Chondrocyte (in vitro differentiated cells): ENCODE results near the gene ZBTB7B. TPM values are rescaled to one million over a fixed set of nuclear protein-coding genes. Genes with fewer than 3 reads are reported as not detected.

ENCODE experiments used
- DNase-seq: peaks from one replicate; pipeline ENCODE4 v3.0.0; 2021; ENCODE audit warnings: mixed read lengths, low spot score
- H3K27ac Mint-ChIP-seq: one replicate; pipeline ENCODE4 v1.8.0; 2021; ENCODE audit warnings: mild to moderate bottlenecking, moderate library complexity, mixed read lengths; ENCODE audit not compliant: unreplicated experiment
- H3K27me3 Mint-ChIP-seq: 2 replicates; pipeline ENCODE4 v1.8.0; 2021; ENCODE audit warnings: low read depth, mixed read lengths
- H3K36me3 Mint-ChIP-seq: 2 replicates; pipeline ENCODE4 v1.8.0; 2021; ENCODE audit warnings: low read depth, mixed read lengths
- H3K4me1 Mint-ChIP-seq: 2 replicates; pipeline ENCODE4 v1.8.0; 2021; ENCODE audit warnings: low read depth, mild to moderate bottlenecking, mixed read lengths
- H3K4me3 Mint-ChIP-seq: one replicate; pipeline ENCODE4 v1.8.0; 2021; ENCODE audit warnings: mild to moderate bottlenecking, moderate library complexity, mixed read lengths; ENCODE audit not compliant: unreplicated experiment
- H3K9me3 Mint-ChIP-seq: 2 replicates; pipeline ENCODE4 v1.8.0; 2021; ENCODE audit warnings: low read depth, mixed read lengths
- CTCF ChIP-seq: fragments of 200-600 bp; sonication (generic); IDR thresholded peaks from 2 replicates; pipeline ENCODE4 v1.5.0; 2021; ENCODE audit warnings: antibody characterized with exemption, mild to moderate bottlenecking, moderate library complexity
- total RNA-seq: library from RNA; stranded (reverse); gene quantifications from 3 replicates; pipeline ENCODE4 v1.2.1, GENCODE V29; 2021

Gene ZBTB7B
- total RNA-seq, 1 donor from 2014 or later: 41.1 TPM

DNA sequence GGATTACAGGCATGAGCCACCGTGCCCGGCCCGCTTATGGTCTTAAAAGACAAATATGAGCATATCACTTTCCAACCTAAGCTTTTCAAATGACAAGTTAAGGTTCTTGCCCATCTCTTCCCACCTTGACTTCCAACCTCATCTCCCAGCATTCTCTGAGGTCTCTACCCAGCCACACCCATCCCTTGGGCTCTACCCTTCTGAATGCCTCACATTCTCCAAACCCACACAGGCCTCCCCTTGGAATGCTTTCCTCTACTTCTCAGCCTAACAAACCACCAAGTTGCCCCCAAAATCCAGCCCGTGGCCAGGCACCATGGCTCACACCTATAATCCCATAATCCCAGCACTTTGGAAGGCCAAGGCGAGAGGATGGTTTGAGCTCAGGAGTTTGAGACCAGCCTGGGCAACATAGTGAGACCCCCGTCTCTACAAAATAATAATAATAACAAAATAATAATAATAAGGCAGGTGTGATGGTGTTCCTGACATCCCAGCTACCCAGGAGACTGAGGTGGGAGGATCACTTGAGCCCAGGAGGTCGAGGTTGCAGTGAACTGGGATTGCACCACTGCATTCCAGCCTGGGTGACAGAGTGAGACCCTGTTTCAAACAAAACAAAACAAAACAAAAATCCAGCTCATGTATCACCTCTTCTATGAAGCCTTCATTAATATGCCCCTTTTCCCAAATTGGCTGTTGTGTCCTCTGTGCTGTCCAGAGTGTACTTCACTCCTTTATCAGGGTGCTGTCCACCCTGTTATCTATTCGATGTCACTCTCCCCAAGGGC is 19.7 kb downstream of the ZBTB7B start:
- no peak for TF ChIP-seq CTCF
- Mint-ChIP-seq H3K4me1 (peaks cover 15% of the 10 kb centered on the region), H3K27me3 (no peaks in the 10 kb centered on the region), H3K4me3 (no peak overlapping the region), H3K9me3 (no peaks in the 10 kb centered on the region), H3K36me3 (no peaks in the 10 kb centered on the region), H3K27ac (no peak overlapping the region)
- no peak for DNase-seq

GRCh38 chr1:155022927-155023236 is 20.3 kb downstream of the ZBTB7B start:
- DNase-seq: no peak
- TF ChIP-seq CTCF: no peak
- Mint-ChIP-seq H3K27ac (no peak overlapping the region), H3K4me3 (no peak overlapping the region), H3K4me1 (peaks cover 11% of the 10 kb centered on the region), H3K36me3 (no peaks in the 10 kb centered on the region), H3K9me3 (no peaks in the 10 kb centered on the region), H3K27me3 (no peaks in the 10 kb centered on the region)

DNA sequence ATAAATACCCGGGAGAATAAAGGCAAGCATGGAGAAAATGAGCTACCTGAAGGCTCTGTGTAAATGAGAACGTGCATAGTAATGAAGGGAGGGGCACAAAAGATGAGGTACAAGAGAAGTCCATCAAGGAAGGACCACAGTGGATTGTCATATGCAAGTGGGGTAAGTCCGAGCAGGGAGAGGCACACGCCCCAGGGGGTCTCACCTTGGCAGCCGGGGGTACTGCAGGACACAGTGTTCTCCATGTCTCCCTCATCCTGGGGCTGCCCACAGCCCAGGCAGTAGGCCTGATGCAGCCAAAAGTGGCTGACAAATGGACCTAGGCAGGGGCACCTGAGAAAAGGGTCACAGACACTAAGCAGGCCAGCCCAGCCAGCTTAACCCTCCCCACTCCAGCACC is 21.0 kb downstream of the ZBTB7B start:
- no peaks in the 10 kb centered on the region for H3K36me3 Mint-ChIP-seq
- peaks cover 9% of the 10 kb centered on the region for H3K4me1 Mint-ChIP-seq
- no peak for TF ChIP-seq CTCF
- H3K27ac Mint-ChIP-seq: no peak overlapping the region
- H3K27me3 Mint-ChIP-seq: no peaks in the 10 kb centered on the region
- no peak for DNase-seq
- H3K4me3 Mint-ChIP-seq: no peak overlapping the region
- no peaks in the 10 kb centered on the region for H3K9me3 Mint-ChIP-seq

GRCh38 chr1:155024315-155024714 is 21.7 kb downstream of the ZBTB7B start:
- DNase-seq: no peak
- peaks cover 4% of the 10 kb centered on the region for H3K4me1 Mint-ChIP-seq
- TF ChIP-seq CTCF: no peak
- H3K4me3 Mint-ChIP-seq: no peak overlapping the region
- no peak overlapping the region for H3K27ac Mint-ChIP-seq
- H3K36me3 Mint-ChIP-seq: no peaks in the 10 kb centered on the region
- H3K27me3 Mint-ChIP-seq: no peaks in the 10 kb centered on the region
- no peaks in the 10 kb centered on the region for H3K9me3 Mint-ChIP-seq

DNA sequence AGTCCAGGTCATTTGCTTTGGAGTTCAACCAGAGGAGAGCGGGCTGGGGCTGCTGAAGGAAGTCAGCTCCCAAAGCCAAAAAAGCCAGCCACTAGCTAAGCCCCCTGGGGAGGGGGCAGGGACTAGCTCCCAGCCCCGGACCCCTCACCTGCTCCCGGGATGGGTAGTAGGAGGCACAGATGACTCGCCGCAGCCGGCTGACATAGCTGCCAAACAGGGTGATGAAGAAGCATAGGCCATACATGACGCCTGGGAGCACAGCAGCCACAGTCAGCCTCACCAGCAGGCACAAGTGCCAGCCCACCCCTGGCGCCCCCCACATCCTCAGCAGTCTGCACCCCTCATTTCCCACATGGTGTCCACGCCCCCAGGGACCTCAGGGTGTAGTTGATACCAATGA is 23.6 kb downstream of the ZBTB7B start:
- Mint-ChIP-seq H3K36me3 (no peaks in the 10 kb centered on the region), H3K27ac (no peak overlapping the region), H3K4me1 (peaks cover 4% of the 10 kb centered on the region), H3K9me3 (no peaks in the 10 kb centered on the region), H3K27me3 (no peaks in the 10 kb centered on the region), H3K4me3 (no peak overlapping the region)
- no peak for DNase-seq
- TF ChIP-seq CTCF: no peak
